ENCODE results near the gene PPTC7. TPM values are rescaled to one million over a fixed set of nuclear protein-coding genes. Genes with fewer than 3 reads are reported as not detected.

The PPTC7 gene
- total and polyA plus RNA-seq, 10 of the 15 experiments (the other 5 are each of a cell fraction or from before 2014, with no cell fraction given) = 4.0 to 69.6 (median 12.3) TPM

GRCh38 chr12:110613771-110614684, 30.9 kb upstream of the PPTC7 start, which contains the start of gene TCTN1 (continued):
- no peak for TF ChIP-seq ELK1 (IDR thresholded peaks at IDR 0.05; ENCODE audit: low read depth, low read length)
- TF ChIP-seq GATAD2B (conservative IDR thresholded peaks at IDR 0.05; ENCODE audit: low read depth) = peak; percentile 77
- 0 out of 2 replicates have a peak, but pooled peaks have one; percentile 27 for TF ChIP-seq HCFC1 (IDR thresholded peaks at IDR 0.05; ENCODE audit: low read length)
- no peak for TF ChIP-seq FOXK2 (IDR thresholded peaks at IDR 0.05)
- TF ChIP-seq TCF7 (IDR thresholded peaks at IDR 0.05; ENCODE audit: borderline replicate concordance) = no peak
- TF ChIP-seq IKZF2 (IDR thresholded peaks at IDR 0.05) = no peak; a peak in 1 of 4 replicates
- peak; percentile 84 for TF ChIP-seq YY1 (IDR thresholded peaks at IDR 0.05; ENCODE audit: low read depth, low read length)
- no peak for TF ChIP-seq SREBF1 (IDR thresholded peaks at IDR 0.05; ENCODE audit: low read length)
- TF ChIP-seq FOS (IDR thresholded peaks at IDR 0.05; ENCODE audit: borderline replicate concordance, extremely low read depth, insufficient read length) = no peak
- no peak for TF ChIP-seq USF1 (IDR thresholded peaks at IDR 0.05; ENCODE audit: borderline replicate concordance, extremely low read length, insufficient read depth, low read depth, low read length)
- TF ChIP-seq EED (IDR thresholded peaks at IDR 0.05; ENCODE audit: low read depth) = no peak; the same call in 1 of the 2 replicates
- TF ChIP-seq SRF (IDR thresholded peaks at IDR 0.05; ENCODE audit: low read depth in 2 of 2, low read length in 2 of 2) = no peak
- peak; percentile 55; the same call in 1 of the 2 replicates for TF ChIP-seq TAF1 (IDR thresholded peaks at IDR 0.05; ENCODE audit: borderline replicate concordance, low read depth, low read length)
- TF ChIP-seq RELA (IDR thresholded peaks at IDR 0.05; ENCODE audit: borderline replicate concordance, partially characterized antibody) = no peak
- no peak for TF ChIP-seq NFYA (IDR thresholded peaks at IDR 0.05; ENCODE audit: borderline replicate concordance, low read depth, low read length)
- TF ChIP-seq E4F1 (IDR thresholded peaks at IDR 0.05; ENCODE audit: borderline replicate concordance, partially characterized antibody) = no peak
- peak; percentile 97 for TF ChIP-seq CHD2 (IDR thresholded peaks at IDR 0.05; ENCODE audit: borderline replicate concordance, low read depth, low read length)
- TF ChIP-seq KAT2A (conservative IDR thresholded peaks at IDR 0.05; ENCODE audit: control insufficient read depth, low read depth, low read length) = no peak
- no peak for TF ChIP-seq ZNF592 (IDR thresholded peaks at IDR 0.05)
- no peak for TF ChIP-seq STAT3 (IDR thresholded peaks at IDR 0.05; ENCODE audit: low read depth, low read length)
- no peak for TF ChIP-seq STAT1 (conservative IDR thresholded peaks at IDR 0.05)

Measured in GM12878 (cell line).